ENCODE data around the gene CTDNEP1. TPM values are rescaled to one million over a fixed set of nuclear protein-coding genes. Genes with fewer than 3 reads are reported as not detected.
A peak's percentile ranks its signal among the peaks of the same experiment; 100 is the strongest.

Gene CTDNEP1
- total and polyA plus RNA-seq, 2 of the 4 experiments (the other 2 are of a cell fraction): 23.8 to 132 TPM

DNA sequence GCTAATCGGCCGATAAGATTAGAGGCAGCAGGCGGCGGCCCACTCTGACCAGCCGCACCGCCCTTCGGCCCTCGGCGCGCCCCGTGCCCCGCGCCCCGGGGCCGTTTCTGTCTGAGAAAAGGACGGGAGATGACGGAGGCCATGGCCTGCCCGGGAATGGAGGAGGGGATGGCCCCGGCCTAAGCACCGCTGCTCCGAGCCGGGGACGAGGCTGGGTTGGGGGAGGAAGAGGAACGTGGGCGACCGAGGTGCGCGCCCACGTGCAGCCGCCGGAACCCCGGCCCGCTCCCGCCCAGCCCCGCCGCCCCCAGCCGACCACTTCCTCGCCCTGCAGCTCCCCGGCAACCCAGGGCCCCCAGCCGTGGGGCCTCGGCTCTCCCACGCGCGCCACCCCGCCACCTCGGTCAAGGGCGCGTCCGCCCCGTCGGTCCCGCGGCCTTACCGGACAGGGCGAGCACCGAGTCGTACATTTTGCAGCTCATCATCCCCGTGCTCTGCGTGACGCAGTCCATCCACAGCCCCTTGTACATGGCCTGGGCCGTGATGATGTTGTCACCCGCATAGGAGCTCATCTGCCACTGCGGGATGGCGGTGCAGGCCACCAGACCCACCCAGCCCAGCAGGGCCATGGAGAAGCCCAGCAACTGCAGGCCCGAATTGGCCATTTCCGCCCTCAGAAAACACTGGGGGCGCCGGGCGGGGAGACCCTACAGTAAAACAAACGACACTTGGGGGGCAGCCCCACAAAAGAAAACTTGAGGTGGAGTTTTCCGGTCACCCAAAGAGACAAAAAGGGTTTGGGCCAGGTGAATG is 10.1 kb upstream of the CTDNEP1 start:
- H2BK120ac ChIP-seq (ENCODE audit: low read depth, low read length): peak overlapping the region; percentile 64
- H3K4me3 ChIP-seq (ENCODE audit: insufficient read depth, low read depth, low read length): peak overlapping the region; percentile 37
- peak overlapping the region; percentile 66 for H2AK9ac ChIP-seq (replicated peaks; ENCODE audit: low read depth, low read length, poor library complexity)
- H2BK15ac ChIP-seq (ENCODE audit: low read depth, low read length): no peak overlapping the region
- no peak overlapping the region for H3K9ac ChIP-seq (ENCODE audit: low read depth, low read length)
- H4K20me1 ChIP-seq (ENCODE audit: insufficient read depth, low read length): no peaks in the 10 kb centered on the region
- peaks cover 13% of the 10 kb centered on the region; the same call in 1 of the 2 replicates for H3K27me3 ChIP-seq (ENCODE audit: control insufficient read depth, insufficient read depth, low read length)
- ChIA-PET POLR2A (ENCODE audit: unreplicated experiment) (no interaction called here), CTCF (no interaction called here)
- H3K18ac ChIP-seq (ENCODE audit: low read depth, low read length): no peak overlapping the region
- H3K9me1 ChIP-seq (ENCODE audit: insufficient read depth, low read length): peaks cover 10% of the 10 kb centered on the region
- no peak overlapping the region for H3K23ac ChIP-seq (ENCODE audit: low read depth, low read length)
- peak overlapping the region; percentile 82 for H3K4me2 ChIP-seq (ENCODE audit: low read depth, low read length)
- H3K9me3 ChIP-seq (ENCODE audit: control insufficient read depth, insufficient read depth, low read length): no peaks in the 10 kb centered on the region
- in situ Hi-C loops (cut with MboI; ENCODE audit: low sequenced_read_pairs): no loop called here
- 35% methylated on average over 28 of the region's 71 CpGs; no CpG with 5 or more reads in 1 of the 2 experiments for WGBS, 2 experiments (ENCODE audit: extremely low coverage in 2 of 2, insufficient read length in 1 of 2)
- TF ChIP-seq SMC3 (IDR thresholded peaks at IDR 0.05; ENCODE audit: low read depth, low read length) (no peak), MXI1 (IDR thresholded peaks at IDR 0.05; ENCODE audit: borderline replicate concordance, low read depth, low read length) (no peak), FOS (IDR thresholded peaks at IDR 0.05; ENCODE audit: low read depth, low read length) (no peak)
- H4K8ac ChIP-seq (ENCODE audit: low read depth in 2 of 2, low read length in 2 of 2): peak overlapping the region; percentile 77 to 80; a peak in 3 of 4 replicates
- H2BK5ac ChIP-seq (ENCODE audit: low read depth, low read length, poor library complexity, severe bottlenecking): no peak overlapping the region
- no peak overlapping the region for H3K14ac ChIP-seq (replicated peaks; ENCODE audit: low read depth, low read length)
- H4K91ac ChIP-seq (ENCODE audit: insufficient read depth, low read depth, low read length): peak overlapping the region; percentile 37; the same call in 1 of the 2 replicates
- intact Hi-C loops (cut with micrococcal nuclease): no loop called here
- H2AFZ ChIP-seq (replicated peaks; ENCODE audit: low read length, poor library complexity): peak overlapping the region; percentile 87
- no peak overlapping the region for H2BK20ac ChIP-seq (ENCODE audit: low read depth, low read length)
- BruUV-seq (replicated peaks): no TSS peak
- peak overlapping the region; percentile 84 for H4K5ac ChIP-seq (ENCODE audit: low read depth, low read length)
- H2AK5ac ChIP-seq (ENCODE audit: low read depth, low read length): peak overlapping the region; percentile 81
- peak overlapping the region; percentile 68 for H3K4ac ChIP-seq (ENCODE audit: low read depth, low read length)
- H3K4me1 ChIP-seq (ENCODE audit: control insufficient read depth, insufficient read depth, low read length): peaks cover 9% of the 10 kb centered on the region
- DNase-seq: no peak
- H3K56ac ChIP-seq (ENCODE audit: extremely low read depth, insufficient read depth, low read length): no peak overlapping the region
- peaks cover 23% of the 10 kb centered on the region for H3K36me3 ChIP-seq (ENCODE audit: control insufficient read depth, insufficient read depth, low read length)
- H3K27ac ChIP-seq (ENCODE audit: insufficient read depth, low read length): no peak overlapping the region
- H3K79me1 ChIP-seq (ENCODE audit: low read depth in 1 of 2, low read length in 2 of 2): peaks cover 0 to 2% of the 10 kb centered on the region in 2 experiments; a peak in 1 of 4 replicates
- ATAC-seq (ENCODE audit: low read depth): peak; percentile 21
- dilution Hi-C loops (cut with HindIII; ENCODE audit: low sequenced_read_pairs, unreplicated experiment): no loop called here
